Kasumi-1 (cell line): ENCODE measurements around the gene TLR6.
"Not testable (repeated sequence)": the region's sequence is repeated elsewhere in the genome, so short reads cannot be mapped to it uniquely, and the experiment has no call there.

Experiments used
- DNase-seq, 2 experiments: peaks; one replicate each; lab custom pipeline; 2025; lab: John Stamatoyannopoulos, UW

Gene TLR6

GRCh38 chr4:38787693-38788092, 68.9 kb downstream of the TLR6 start:
- DNase-seq: no peak

GRCh38 chr4:38785901-38786402, 70.7 kb downstream of the TLR6 start:
- DNase-seq: peak; percentile 32 to 46

GRCh38 chr4:38785041-38785790, 71.4 kb downstream of the TLR6 start:
- DNase-seq: no peak

- no peak for DNase-seq
Observed at GRCh38 chr4:38784141-38784540, 72.5 kb downstream of the TLR6 start.

- no peak for DNase-seq
Observed at GRCh38 chr4:38783109-38783460, 73.5 kb downstream of the TLR6 start.

- peak; percentile 59 to 80 for DNase-seq
Observed at GRCh38 chr4:38782452-38783108, 74.0 kb downstream of the TLR6 start, which contains the start of gene TLR10. Gene TLR10, minus strand, starts transcription at chr4:38782990. Its CDS starts 7,400 bp downstream, at chr4:38775590.

- DNase-seq: no peak
Observed at GRCh38 chr4:38781854-38782261, 74.8 kb downstream of the TLR6 start.

GRCh38 chr4:38780833-38781484, 75.7 kb downstream of the TLR6 start:
- no peak for DNase-seq

GRCh38 chr4:38779790-38780189, 76.8 kb downstream of the TLR6 start:
- no peak for DNase-seq

GRCh38 chr4:38777925-38778324, 78.7 kb downstream of the TLR6 start:
- not testable (repeated sequence) for DNase-seq

GRCh38 chr4:38775326-38775725, 81.3 kb downstream of the TLR6 start:
- no peak for DNase-seq

GRCh38 chr4:38774181-38774955, 82.2 kb downstream of the TLR6 start:
- DNase-seq: no peak
